Measurements from ENCODE around the gene CCDC159.

DNA sequence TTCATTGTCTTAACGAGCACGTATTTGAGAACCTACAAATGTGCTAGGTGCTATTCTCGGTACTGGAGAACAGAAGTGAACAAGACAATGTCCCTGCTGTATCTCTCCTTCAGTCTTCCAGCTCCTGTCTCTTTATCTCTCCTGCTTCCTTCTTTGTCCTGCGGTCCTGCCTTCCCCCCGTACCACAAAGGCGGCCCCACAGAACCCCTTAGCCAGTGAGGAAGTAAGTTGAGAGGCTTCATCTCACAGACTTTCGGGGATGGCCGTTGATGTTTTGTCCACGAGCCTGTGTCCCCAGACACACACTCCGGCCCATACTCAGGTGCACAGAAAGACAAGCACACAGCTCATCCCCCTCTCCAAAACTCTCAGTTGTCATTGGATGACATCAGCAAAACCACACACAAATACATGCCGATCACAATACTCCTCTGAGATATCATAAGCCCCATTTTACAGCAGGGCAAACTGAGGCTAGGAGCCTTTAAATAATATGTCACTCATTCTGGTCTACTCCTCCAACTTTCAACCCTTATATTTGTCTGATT is 27.6 kb downstream of the CCDC159 start:
- TF ChIP-seq, protein P1, sequence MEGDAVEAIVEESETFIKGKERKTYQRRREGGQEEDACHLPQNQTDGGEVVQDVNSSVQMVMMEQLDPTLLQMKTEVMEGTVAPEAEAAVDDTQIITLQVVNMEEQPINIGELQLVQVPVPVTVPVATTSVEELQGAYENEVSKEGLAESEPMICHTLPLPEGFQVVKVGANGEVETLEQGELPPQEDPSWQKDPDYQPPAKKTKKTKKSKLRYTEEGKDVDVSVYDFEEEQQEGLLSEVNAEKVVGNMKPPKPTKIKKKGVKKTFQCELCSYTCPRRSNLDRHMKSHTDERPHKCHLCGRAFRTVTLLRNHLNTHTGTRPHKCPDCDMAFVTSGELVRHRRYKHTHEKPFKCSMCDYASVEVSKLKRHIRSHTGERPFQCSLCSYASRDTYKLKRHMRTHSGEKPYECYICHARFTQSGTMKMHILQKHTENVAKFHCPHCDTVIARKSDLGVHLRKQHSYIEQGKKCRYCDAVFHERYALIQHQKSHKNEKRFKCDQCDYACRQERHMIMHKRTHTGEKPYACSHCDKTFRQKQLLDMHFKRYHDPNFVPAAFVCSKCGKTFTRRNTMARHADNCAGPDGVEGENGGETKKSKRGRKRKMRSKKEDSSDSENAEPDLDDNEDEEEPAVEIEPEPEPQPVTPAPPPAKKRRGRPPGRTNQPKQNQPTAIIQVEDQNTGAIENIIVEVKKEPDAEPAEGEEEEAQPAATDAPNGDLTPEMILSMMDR (IDR thresholded peaks at IDR 0.05): no peak
- no peak for TF ChIP-seq POLR2A (IDR thresholded peaks at IDR 0.05)
